ENCODE measurements around the gene SENP2.
"Not testable (repeated sequence)": the region's sequence is repeated elsewhere in the genome, so short reads cannot be mapped to it uniquely, and the experiment has no call there.

The SENP2 gene

GRCh38 chr3:185586686-185587039 is 568 bp downstream of the SENP2 start:
- DNase-seq (ENCODE audit: low read depth in 2 of 2) = no peak

DNA sequence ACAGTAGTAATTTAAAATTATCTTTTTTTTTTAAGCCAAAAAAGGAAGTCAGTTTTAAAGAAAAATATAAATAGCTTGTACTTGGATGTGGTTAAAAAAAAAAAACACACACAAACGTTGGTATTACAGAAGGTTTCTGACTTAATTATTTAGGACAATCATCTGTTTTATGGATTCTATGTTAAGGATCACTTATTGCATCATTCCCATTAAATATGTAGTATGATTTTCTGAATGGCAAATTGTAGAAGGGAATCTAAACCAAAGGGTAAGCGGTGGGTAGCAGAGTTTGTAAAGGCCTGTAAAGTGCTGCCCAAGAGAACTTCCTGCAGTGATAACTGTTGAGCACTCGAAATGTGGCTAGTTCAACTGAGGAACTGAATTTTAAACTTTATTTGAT is 8.0 kb downstream of the SENP2 start:
- no peak for DNase-seq (ENCODE audit: low read depth in 2 of 2)

GRCh38 chr3:185595526-185595925 is 9.4 kb downstream of the SENP2 start:
- no peak for DNase-seq (ENCODE audit: low read depth in 2 of 2)

DNA sequence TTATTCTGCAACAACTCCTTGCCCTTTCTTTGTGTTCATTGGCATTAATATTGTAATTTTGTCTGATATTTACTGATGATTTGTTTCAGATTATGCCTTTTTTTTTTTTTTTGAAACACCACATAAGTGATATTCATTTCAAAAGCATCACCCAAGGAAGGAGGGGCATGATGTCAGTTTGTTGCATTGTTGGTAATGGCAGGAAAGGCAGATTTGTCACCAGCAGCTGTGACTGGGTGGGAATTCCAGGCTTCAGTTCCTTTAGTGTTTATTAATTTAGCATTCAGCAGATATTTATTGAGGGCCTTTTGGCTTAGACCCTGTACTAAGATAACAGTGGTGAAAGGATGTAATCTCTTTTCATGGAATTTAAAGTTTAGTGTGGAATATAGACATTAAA is 19.5 kb downstream of the SENP2 start:
- DNase-seq (ENCODE audit: low read depth in 2 of 2) = no peak

- no peak for DNase-seq (ENCODE audit: low read depth in 2 of 2)
Measured at GRCh38 chr3:185606196-185606595, 20.1 kb downstream of the SENP2 start.

- no peak for DNase-seq (ENCODE audit: low read depth in 2 of 2)
Measured at GRCh38 chr3:185613016-185613415, 26.9 kb downstream of the SENP2 start.

GRCh38 chr3:185623939-185624665 is 38.0 kb downstream of the SENP2 start:
- no peak for DNase-seq (ENCODE audit: low read depth in 2 of 2)

- no peak for DNase-seq (ENCODE audit: low read depth in 2 of 2)
Measured at GRCh38 chr3:185625784-185626183, 39.7 kb downstream of the SENP2 start.

- no peak for DNase-seq (ENCODE audit: low read depth in 2 of 2)
Measured at GRCh38 chr3:185629554-185630181, 43.6 kb downstream of the SENP2 start.

GRCh38 chr3:185630182-185630622 is 44.1 kb downstream of the SENP2 start:
- no peak for DNase-seq (ENCODE audit: low read depth in 2 of 2)

DNA sequence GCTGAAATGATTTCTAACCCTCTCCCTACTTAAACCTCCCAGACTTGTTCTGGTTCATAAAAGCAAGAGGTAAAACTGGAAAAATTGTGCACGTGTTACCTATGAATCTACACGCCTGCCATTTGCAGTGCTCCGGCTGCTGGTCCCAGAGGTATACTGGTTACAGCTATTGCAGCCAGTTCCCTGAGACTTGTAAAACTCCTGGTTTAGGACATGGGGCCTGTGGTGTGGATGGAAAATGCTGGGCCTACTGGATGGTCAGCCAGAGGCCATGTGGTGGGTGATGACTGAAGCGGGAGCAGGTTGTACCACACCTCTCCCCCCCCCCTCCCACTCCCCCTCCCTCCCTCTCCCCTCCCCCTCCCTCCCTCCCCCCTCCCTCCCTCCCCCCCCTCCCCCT is 45.0 kb downstream of the SENP2 start:
- DNase-seq (ENCODE audit: low read depth in 2 of 2) = no peak

GRCh38 chr3:185631508-185632206 is 45.6 kb downstream of the SENP2 start:
- DNase-seq (ENCODE audit: low read depth in 2 of 2) = no peak

DNA sequence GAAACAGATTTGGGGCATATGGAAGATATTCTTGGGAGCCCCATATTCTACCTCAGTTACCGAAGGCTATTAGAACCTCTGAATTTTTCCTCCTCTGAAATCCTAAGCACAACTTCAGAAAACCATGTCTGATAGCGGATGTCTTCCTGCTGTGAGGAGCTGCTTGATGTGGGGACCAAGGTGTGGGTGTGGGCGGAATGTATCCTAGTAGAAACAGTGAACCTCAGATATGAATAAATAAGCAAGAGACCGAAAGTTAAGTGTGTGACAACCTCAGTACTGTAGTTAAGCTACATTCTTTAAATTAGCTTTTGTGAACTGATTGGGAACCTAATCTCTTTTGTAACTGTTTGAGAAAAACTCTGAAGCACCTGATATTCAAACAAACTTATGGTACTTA is 46.9 kb downstream of the SENP2 start:
- DNase-seq (ENCODE audit: low read depth in 2 of 2) = no peak

DNA sequence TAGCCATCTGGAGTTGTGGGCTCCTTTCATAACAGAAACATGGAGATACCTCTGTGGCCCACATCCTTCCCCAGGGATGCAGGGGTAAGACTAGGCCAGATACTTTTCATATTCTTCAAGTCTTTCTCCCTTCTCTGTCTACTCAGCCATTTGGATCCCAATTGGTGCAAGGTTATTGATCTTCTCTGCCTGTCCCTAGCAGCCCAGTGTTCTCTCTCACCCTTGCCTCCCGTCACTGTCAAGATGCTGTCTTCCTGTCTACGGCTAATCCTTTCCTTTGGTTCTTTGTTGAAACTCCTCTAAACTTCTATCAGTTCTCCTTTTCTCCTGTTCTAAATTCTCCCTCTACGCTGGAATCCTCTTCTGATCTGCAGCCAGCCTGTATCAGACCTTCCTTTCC is 51.3 kb downstream of the SENP2 start:
- no peak for DNase-seq (ENCODE audit: low read depth in 2 of 2)

DNA sequence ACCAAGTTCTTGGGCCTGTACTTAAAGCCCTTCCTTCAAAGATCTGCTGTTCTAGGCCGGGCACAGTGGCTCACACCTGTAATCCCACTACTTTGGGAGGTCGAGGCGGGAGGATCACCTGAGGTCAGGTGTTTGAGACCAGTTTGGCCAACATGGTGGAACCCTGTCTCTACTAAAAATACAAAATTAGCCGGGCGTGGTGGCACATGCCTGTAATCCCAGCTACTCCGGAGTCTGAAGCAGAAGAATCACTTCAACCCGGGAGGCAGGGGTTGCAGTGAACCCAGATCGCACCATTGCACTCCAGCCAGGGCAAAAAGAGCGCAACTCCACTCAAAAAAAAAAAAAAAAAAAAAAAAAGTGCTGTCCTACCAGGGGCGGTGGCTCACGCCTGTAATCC is 52.6 kb downstream of the SENP2 start:
- not testable (repeated sequence) for DNase-seq (ENCODE audit: low read depth in 2 of 2)

DNA sequence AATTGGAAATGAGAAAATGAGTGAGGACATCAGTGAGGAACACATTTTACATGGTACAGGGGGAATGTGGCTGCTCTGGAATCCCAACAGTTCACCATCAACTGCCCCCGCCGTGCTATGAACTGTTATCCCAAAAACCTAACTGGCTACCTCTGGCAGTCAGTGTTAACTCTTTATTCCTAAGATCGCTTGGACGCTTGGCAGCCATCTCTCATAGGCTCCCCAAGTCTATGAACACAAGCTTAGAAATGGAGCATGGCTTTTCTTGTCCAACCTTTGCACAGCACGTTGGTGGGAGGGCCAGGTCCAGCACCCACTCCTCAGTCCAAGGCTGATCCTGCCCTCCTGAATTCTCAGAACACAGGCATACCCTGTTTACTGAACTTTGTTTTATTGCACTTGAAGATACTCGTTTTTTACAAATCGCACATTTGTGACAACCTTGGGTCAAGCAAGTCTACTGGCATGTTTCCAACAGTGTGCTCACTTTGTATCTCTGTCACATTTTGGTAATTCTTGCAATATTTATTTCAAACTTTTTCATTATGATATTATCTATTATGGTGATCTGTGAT is 53.6 kb downstream of the SENP2 start:
- DNase-seq (ENCODE audit: low read depth in 2 of 2) = no peak

GRCh38 chr3:185640308-185640707 is 54.2 kb downstream of the SENP2 start:
- DNase-seq (ENCODE audit: low read depth in 2 of 2) = no peak

DNA sequence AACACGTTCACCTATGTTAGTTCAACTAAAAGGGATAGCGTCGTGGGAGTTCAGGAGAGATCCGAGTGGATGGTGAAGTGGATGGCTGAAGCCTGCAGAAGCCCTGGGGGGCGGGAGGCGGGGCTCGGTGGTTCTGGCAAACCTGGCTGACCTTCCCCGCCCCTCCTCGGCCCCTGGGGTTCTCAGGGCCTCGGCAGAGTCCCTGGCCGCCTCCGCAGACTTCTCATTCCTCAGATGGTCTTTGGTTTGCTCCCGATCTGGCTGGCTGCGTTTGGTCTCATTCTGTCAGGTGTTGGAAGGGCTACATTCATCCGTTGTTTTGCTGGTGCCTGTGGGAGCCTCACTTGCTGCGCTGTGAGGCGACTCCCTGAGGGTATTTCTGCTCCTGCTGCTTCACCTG is 59.1 kb downstream of the SENP2 start:
- not testable (repeated sequence) for DNase-seq (ENCODE audit: low read depth in 2 of 2)

DNA sequence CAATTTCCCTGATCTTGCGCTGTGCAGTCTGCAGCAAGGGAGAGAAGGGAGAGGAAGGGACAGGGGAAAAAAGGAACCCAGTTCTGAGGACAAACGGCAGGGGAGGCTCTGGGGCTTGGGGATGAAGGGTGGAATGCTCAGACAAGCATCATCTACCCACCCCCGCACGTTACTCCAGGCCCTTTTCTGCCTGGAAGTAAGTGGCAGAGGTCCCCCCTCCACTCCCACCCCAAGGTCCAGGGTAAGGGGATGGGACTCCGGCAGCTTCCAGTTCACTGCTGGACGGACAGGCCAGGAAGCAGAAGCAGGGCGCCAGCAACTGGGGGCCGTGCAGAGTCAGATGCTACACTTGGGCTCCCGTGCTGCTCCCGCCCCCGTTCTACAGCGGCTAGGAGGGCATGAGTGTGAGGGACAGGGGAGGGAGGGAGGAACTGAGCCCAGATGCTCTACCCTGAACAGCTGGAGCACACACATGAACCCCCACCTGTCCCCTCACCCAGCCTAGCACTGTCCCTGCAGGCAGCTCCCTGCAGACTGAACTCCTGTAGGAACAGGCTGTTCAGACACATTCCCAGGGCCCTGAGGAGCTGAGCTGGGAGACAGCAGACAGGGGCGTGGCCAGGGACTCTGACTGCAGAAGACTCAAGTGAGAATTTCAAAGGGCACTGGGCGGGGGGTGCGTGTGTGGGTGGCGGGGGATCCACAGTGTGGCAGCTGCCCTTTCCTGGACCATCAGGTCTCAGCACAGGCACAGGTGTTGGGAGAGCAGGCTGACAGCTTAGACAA is 59.7 kb downstream of the SENP2 start:
- DNase-seq (ENCODE audit: low read depth in 2 of 2) = no peak

GRCh38 chr3:185646382-185647133 is 60.5 kb downstream of the SENP2 start:
- DNase-seq (ENCODE audit: low read depth in 2 of 2) = no peak

All from fibroblast of skin of left biceps (primary cell).